ENCODE measurements around the gene CHAD. TPM values are rescaled to one million over a fixed set of nuclear protein-coding genes. Genes with fewer than 3 reads are reported as not detected.
A peak's percentile ranks its signal among the peaks of the same experiment; 100 is the strongest.

The CHAD gene
- 0.34 and 0.42 TPM in 2 replicates for total RNA-seq

GRCh38 chr17:50468304-50469207 lies at the start of gene CHAD:
Gene CHAD, minus strand, starts transcription at chr17:50468880. Its CDS starts 67 bp downstream, at chr17:50468813.
- H3K4me1 Mint-ChIP-seq, result peaks cover 39% of the 10 kb centered on the region
- peaks cover 16% of the 10 kb centered on the region for H3K36me3 Mint-ChIP-seq (ENCODE audit: low read depth)
- intact Hi-C loops (cut with micrococcal nuclease), result no loop called here
- ATAC-seq (ENCODE audit: low read depth) (peak; percentile 66), DNase-seq (no peak)
- no peak within 1 kb of the TSS for H3K27ac Mint-ChIP-seq
- POLR2A ChIA-PET, result interaction anchor here (0.5 to 1.1 kb wide), 2 partner anchors 10 to 47 kb away, joined by 5 to 7 read pairs; no protein-coding TSS in a partner anchor
- CTCF ChIA-PET, result interaction anchor here (1.1 kb wide), 1 partner anchor 71 kb away, joined by 3 read pairs; the partner anchor contains the start of gene LRRC59
- no peak for TF ChIP-seq CTCF (IDR thresholded peaks at IDR 0.05)
- H3K27me3 Mint-ChIP-seq, result peaks cover 10% of the 10 kb centered on the region
- peak within 1 kb of the TSS; percentile 53 for H3K4me3 Mint-ChIP-seq
- H3K9me3 Mint-ChIP-seq, result no peaks in the 10 kb centered on the region

DNA sequence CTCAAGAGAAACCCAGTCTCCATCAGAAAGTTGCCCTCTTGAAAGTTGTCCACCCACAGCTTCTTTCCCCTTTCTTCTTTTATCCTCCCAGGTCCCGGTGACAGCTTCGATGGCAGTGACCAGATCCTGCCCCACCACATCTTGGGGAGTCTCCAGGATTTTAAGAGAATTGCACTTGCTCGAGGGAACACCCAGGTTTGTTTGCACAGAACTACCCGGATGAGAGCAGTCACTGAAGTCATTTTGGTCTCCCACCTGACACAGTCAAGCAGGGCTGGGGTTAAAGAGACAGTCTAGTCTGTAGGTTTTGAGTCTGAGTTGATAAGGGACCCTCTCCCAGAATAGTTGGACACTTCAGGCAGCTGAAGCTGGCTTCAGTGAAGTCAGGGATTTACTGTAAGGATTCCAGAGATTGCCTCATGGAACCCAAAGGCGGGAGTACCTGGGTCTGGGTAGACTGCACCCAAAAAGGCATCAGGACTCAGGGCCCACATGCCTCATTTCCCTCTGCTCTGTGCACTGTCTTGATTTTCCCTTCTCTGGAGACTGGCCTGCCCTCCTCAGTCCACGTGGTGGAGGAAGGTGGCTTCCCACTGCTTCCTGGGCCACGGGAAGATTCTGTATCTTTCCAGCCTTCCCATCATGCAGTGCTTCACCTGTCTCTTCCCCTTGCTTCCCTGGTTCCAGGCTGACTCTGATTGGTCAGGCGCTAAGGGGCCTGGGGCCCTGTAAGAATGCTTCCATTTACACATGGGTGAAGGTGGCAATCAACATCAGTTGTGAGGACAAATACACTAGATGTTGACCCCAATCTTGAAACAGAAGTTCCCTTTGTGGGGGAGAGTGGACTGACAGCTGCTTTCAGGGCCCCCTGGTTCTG lies 49.1 kb upstream of the CHAD start:
- H3K27me3 Mint-ChIP-seq, result no peaks in the 10 kb centered on the region
- ATAC-seq (ENCODE audit: low read depth) (no peak), DNase-seq (no peak)
- H3K9me3 Mint-ChIP-seq, result no peaks in the 10 kb centered on the region
- TF ChIP-seq CTCF (IDR thresholded peaks at IDR 0.05), result no peak
- intact Hi-C loops (cut with micrococcal nuclease), result no loop called here
- no peaks in the 10 kb centered on the region for H3K36me3 Mint-ChIP-seq (ENCODE audit: low read depth)
- CTCF ChIA-PET, result no interaction called here
- POLR2A ChIA-PET, result no interaction called here
- no peaks in the 10 kb centered on the region for H3K4me1 Mint-ChIP-seq
- no peak overlapping the region for H3K27ac Mint-ChIP-seq
- no peak overlapping the region for H3K4me3 Mint-ChIP-seq

DNA sequence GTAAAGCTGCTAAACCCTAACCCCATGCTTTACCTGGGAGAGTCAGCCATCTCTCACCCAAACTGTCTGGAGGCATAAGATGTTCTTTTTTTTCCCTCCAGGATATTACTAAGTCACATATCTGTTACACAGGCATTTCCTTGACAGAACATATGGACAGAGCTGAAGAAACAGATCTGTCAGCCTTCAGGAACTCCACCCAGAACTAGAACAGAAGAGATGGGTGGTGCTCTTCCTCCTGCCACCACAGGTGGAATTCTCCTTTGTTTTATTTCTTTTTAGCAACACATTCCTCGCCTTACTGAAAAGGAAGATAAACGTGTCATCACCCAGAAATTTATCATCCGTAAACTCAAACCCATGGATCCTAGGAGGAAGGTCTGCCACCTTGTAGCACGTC lies 48.3 kb upstream of the CHAD start:
- no peaks in the 10 kb centered on the region for H3K9me3 Mint-ChIP-seq
- no peak overlapping the region for H3K4me3 Mint-ChIP-seq
- H3K36me3 Mint-ChIP-seq (ENCODE audit: low read depth), result no peaks in the 10 kb centered on the region
- no peaks in the 10 kb centered on the region for H3K27me3 Mint-ChIP-seq
- no peaks in the 10 kb centered on the region for H3K4me1 Mint-ChIP-seq
- ChIA-PET CTCF (interaction anchor here (1.2 kb wide), 1 partner anchor 38 kb away, joined by 4 read pairs; the partner anchor contains the start of gene RSAD1), POLR2A (no interaction called here)
- ATAC-seq (ENCODE audit: low read depth) (no peak), DNase-seq (no peak)
- H3K27ac Mint-ChIP-seq, result no peak overlapping the region
- no peak for TF ChIP-seq CTCF (IDR thresholded peaks at IDR 0.05)
- intact Hi-C loops (cut with micrococcal nuclease), result no loop called here

DNA sequence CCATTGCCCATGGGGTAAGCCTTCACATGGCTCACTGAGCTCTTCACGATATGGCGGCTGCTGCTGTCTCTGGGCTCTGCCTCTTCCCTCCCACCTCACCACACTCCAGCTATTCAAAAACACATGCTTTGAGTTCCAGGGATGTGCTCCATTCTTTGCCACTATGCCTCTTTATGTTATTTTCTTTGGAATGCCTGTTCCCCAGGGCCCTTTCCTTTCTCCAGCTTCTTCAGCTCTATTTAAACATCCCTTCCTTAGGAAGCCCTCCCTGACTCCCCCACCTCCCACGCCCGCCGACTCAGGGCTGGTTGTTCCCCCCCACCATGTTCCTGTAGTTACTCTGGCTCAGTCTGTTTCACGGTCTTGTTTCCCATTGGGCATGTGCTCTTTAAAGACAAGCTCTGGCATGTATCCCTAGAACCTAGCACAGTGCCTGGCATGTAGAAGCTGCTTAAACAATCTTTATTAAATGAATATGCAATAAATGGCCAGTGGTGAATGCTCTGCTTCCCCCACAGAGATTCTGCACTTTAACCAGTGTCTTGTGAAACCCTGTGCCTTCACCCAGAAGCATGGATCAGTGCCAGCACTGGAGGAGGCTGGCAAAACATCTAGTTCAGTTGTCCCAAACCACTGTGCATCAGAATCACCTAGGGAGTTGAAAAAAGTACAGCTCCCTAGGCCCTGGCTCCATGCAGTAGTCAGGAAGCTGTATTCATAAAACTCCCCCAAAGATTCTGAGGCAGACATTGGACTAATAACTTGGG lies 46.4 kb upstream of the CHAD start:
- no peaks in the 10 kb centered on the region for H3K36me3 Mint-ChIP-seq (ENCODE audit: low read depth)
- H3K27ac Mint-ChIP-seq, result no peak overlapping the region
- no peak overlapping the region for H3K4me3 Mint-ChIP-seq
- ChIA-PET POLR2A (no interaction called here), CTCF (no interaction called here)
- peaks cover 13% of the 10 kb centered on the region for H3K4me1 Mint-ChIP-seq
- intact Hi-C loops (cut with micrococcal nuclease), result no loop called here
- TF ChIP-seq CTCF (IDR thresholded peaks at IDR 0.05), result no peak
- no peaks in the 10 kb centered on the region for H3K27me3 Mint-ChIP-seq
- H3K9me3 Mint-ChIP-seq, result no peaks in the 10 kb centered on the region
- ATAC-seq (ENCODE audit: low read depth), result no peak
- no peak for DNase-seq
